ENCODE measurements around the gene LMCD1.

LMCD1 gene
- 0.21 to 0.48 reads per million in 2 donors for total RNA-seq

DNA sequence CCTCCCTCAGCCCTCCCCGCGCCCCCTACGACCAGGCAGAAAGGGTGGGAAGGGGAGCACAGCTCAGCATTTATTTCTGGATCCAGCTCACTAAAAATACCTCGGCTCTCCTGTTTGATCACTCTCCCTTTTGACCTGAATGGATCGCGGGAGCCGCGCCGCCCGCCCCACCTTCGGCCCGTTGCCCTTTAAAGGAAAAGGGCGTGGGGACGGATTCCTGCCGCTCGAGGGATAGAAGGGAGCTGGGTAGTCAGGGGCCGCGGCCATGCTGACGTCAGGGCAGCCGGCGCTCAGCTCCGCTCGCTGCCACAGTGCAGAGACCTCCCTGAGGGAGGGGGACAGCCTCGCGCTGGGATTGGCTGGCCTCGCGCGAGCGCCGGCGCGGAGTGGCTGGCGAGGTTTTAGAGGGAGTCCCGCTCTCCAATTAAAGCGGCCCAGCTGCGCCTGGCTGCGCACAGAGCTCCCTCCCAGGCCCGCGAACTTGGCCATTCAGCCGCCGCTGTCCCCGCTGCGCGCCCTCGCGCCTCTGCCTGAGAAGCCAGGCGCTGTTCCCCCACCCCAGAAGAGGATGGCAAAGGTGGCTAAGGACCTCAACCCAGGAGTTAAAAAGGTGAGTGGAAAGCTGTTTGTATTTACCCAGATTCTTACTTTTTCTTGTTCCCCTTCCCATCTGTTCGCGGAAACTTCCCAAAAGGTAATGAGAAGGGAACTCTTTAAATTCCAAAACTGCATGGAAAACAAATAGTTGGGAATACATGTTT is at the start of gene LMCD1:
LMCD1 (plus strand) TSS at position 453 of the 761 bp plus-strand sequence; CDS start at position 569, 116 bp downstream.
- DNase-seq = peak; percentile 54

GRCh38 chr3:8452112-8452511 is 49.5 kb upstream of the LMCD1 start:
- DNase-seq = no peak

DNA sequence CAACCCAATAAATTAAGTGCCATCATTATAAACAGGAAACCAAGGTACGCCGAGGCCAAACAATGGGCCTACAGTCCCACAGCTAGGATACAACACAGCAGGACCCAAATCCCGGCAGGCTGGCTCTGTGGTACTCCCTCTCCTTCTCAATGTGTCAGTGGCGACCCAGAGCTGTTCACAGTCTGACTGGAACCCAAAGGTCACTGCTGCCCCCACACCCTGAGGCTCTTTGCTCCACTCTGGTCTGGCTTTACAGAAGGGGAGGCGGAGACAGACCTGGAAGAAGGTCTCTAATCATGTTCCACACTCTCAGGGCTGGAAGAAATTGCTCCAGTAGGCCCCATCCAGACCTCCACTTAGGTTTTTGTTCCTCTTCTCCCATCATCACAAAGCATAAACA is 48.5 kb upstream of the LMCD1 start:
- no peak for DNase-seq

DNA sequence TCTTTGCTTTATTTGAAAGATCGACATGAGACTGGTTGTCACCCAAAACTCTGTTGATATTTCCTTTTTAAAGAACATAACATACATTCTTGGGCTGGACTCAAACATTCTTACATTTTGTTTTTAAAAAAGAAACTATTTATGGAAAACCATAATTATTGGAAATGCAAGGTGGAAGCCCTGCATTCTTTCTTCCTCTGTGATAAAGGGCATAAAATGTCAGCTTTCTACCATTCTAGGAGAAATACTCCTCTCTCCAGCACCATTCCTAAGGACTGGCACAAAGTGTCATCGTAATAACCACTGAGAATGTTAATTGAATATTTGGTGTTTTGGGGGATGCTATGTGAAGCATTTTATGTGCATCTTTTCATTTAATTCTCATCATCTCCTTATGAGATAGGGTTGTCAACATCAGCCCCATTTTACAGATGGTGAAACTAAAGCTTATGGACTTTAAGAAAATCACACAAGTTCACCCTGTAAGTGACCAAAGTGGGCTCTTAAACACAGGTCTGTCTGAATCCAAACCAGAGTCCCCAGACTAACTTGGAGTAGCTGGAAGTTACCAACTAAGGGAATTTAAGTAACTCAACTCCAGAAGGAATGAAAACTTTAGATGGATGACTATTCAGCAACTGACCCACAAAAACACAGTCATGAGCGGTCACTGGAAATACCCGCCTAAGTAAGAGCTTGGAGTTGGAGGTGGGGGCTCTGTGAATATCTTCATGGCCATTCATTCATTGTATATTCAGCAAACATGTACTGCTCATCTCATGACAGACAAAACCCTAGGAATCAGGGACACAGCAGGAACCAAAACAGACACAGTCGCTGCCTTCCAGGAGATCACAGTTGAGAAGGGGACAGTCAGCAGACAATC is 45.9 kb upstream of the LMCD1 start:
- no peak for DNase-seq

GRCh38 chr3:8456412-8456811 is 45.2 kb upstream of the LMCD1 start:
- DNase-seq = no peak

- DNase-seq = no peak
Observed at GRCh38 chr3:8457039-8457438, 44.6 kb upstream of the LMCD1 start.

GRCh38 chr3:8458238-8458661 is 43.4 kb upstream of the LMCD1 start:
- DNase-seq = no peak

GRCh38 chr3:8458711-8459110 is 42.9 kb upstream of the LMCD1 start:
- no peak for DNase-seq

GRCh38 chr3:8460050-8460708 is 41.4 kb upstream of the LMCD1 start:
- no peak for DNase-seq

GRCh38 chr3:8460815-8461456 is 40.7 kb upstream of the LMCD1 start:
- DNase-seq = no peak

- DNase-seq = no peak
Observed at GRCh38 chr3:8464668-8465067, 37.0 kb upstream of the LMCD1 start.

- no peak for DNase-seq
Observed at GRCh38 chr3:8466526-8466925, 35.1 kb upstream of the LMCD1 start.

- DNase-seq = no peak
Observed at GRCh38 chr3:8470801-8471200, 30.8 kb upstream of the LMCD1 start.

- no peak for DNase-seq
Observed at GRCh38 chr3:8472549-8472948, 29.1 kb upstream of the LMCD1 start.

- DNase-seq = no peak
Observed at GRCh38 chr3:8473029-8473428, 28.6 kb upstream of the LMCD1 start.

- no peak for DNase-seq
Observed at GRCh38 chr3:8473990-8474389, 27.6 kb upstream of the LMCD1 start.

GRCh38 chr3:8474991-8475390 is 26.6 kb upstream of the LMCD1 start:
- DNase-seq = no peak

DNA sequence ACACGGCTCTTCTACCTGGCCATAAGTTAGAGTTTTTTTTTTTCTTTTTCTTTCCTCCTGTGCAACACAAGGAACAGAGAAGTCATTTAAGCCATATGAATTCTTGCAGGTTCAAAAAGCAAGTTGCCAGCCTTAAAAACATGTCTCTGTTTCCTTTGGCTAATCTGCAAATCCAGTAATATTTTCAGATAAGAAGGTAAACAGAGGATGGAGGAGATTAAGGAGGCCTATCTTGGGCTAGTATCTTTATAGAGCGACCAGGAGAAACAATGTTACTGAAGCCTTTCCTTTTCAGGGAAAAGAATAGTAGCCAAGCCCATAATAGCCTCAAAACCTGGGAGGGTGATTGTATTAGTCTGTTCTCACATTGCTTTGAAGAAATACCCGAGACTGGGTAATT is 20.9 kb upstream of the LMCD1 start:
- no peak for DNase-seq

GRCh38 chr3:8481380-8481779 is 20.2 kb upstream of the LMCD1 start:
- no peak for DNase-seq

DNA sequence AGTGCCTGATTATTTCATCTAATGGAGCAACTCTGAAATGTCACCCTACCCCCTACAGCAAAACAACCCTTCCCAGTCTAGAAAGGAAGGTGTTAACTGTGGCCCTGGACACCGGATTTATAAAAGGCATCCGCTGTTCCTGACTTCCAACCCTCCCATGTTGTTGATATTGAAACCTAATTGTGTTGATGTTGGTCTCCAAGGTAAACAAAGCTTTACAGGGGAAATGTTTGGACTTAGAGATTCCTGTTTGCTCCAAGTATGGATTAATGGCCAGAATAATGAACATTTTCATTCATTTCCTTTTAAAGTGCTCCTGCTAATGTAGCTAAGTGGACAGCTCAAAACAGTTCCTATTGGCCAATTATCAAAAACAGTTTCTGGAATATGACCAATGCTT is 19.4 kb upstream of the LMCD1 start:
- no peak for DNase-seq

- no peak for DNase-seq
Observed at GRCh38 chr3:8482960-8483665, 18.5 kb upstream of the LMCD1 start.

All from T-helper 9 cell (primary cell).